RWPE1 (cell line): Measurements from ENCODE around the gene CXCL6.

Experiments used
- CTCF ChIA-PET: fragments of 350-600 bp; sonication (Branson Sonifier 250); formaldehyde crosslinking; extraction: SDS; loops from one replicate; lab custom pipeline; 2021; lab: Yijun Ruan, JAX
- POLR2A ChIA-PET: fragments of 400-600 bp; formaldehyde crosslinking; extraction: SDS; loops from one replicate; lab custom pipeline; 2020; ENCODE audit warnings: antibody characterized with exemption; ENCODE audit not compliant: low non-redundant PET; lab: Yijun Ruan, JAX
- DNase-seq: peaks from one replicate; pipeline ENCODE4 v3.0.0; 2012; ENCODE audit warnings: low spot score
- H3K27ac ChIP-seq: fragments of 450-650 bp; 2 replicates; pipeline ENCODE4 v1.5.1; 2017
- CTCF ChIP-seq: fragments of 450-650 bp; conservative IDR thresholded peaks from 2 replicates; pipeline ENCODE4 v1.5.1; 2017; ENCODE audit warnings: low read depth, mild to moderate bottlenecking

CXCL6 gene

GRCh38 chr4:73867783-73868182, 31.3 kb downstream of the CXCL6 start:
- no peak for TF ChIP-seq CTCF
- CTCF ChIA-PET: interaction anchor here (0.6 to 1.4 kb wide), 5 partner anchors 138 to 361 kb away, joined by 3 to 6 read pairs (median 4); no protein-coding TSS in a partner anchor
- H3K27ac ChIP-seq: no peak overlapping the region
- DNase-seq: peak; percentile 42
- POLR2A ChIA-PET: no interaction called here

- CTCF ChIA-PET: interaction anchor here (0.5 to 1.4 kb wide), 7 partner anchors 139 to 1264 kb away, joined by 3 to 6 read pairs (median 4); partner anchors contain the start of gene CXCL3
- no peak for TF ChIP-seq CTCF
- peak overlapping the region; percentile 21; the same call in 1 of the 2 replicates for H3K27ac ChIP-seq
- POLR2A ChIA-PET: no interaction called here
- no peak for DNase-seq
Measured at GRCh38 chr4:73868206-73869129, 32.0 kb downstream of the CXCL6 start.

GRCh38 chr4:73869130-73870055, 32.9 kb downstream of the CXCL6 start, which contains the start of gene CXCL1:
CXCL1 (plus strand) TSS chr4:73869393; CDS start chr4:73869471, 78 bp downstream.
- peak; percentile 14 for DNase-seq
- POLR2A ChIA-PET: no interaction called here
- 0 out of 2 replicates have a peak, but pooled peaks have one; percentile 8 for TF ChIP-seq CTCF

GRCh38 chr4:73870260-73870659, 33.8 kb downstream of the CXCL6 start:
- ChIA-PET POLR2A (no interaction called here), CTCF (no interaction called here)
- DNase-seq: no peak

More at GRCh38 chr4:73869130-73870055, 32.9 kb downstream of the CXCL6 start, which contains the start of gene CXCL1:
- CTCF ChIA-PET: interaction anchor here (0.5 to 0.8 kb wide), 2 partner anchors 169 to 1265 kb away, joined by 3 to 4 read pairs; partner anchors contain the start of gene CXCL3
- peak within 1 kb of the TSS; percentile 21; the same call in 1 of the 2 replicates for H3K27ac ChIP-seq

GRCh38 chr4:73870768-73871167, 34.3 kb downstream of the CXCL6 start:
- ChIA-PET POLR2A (no interaction called here), CTCF (no interaction called here)
- DNase-seq: no peak
- H3K27ac ChIP-seq: no peak overlapping the region
- TF ChIP-seq CTCF: no peak

More at GRCh38 chr4:73870260-73870659, 33.8 kb downstream of the CXCL6 start:
- no peak overlapping the region for H3K27ac ChIP-seq
- TF ChIP-seq CTCF: no peak
